ENCODE data around the gene CEP85. TPM values are rescaled to one million over a fixed set of nuclear protein-coding genes. Genes with fewer than 3 reads are reported as not detected.
A peak's percentile ranks its signal among the peaks of the same experiment; 100 is the strongest.

The CEP85 gene
- total RNA-seq, 1 experiment from 2014 or later, result 11.1 TPM

DNA sequence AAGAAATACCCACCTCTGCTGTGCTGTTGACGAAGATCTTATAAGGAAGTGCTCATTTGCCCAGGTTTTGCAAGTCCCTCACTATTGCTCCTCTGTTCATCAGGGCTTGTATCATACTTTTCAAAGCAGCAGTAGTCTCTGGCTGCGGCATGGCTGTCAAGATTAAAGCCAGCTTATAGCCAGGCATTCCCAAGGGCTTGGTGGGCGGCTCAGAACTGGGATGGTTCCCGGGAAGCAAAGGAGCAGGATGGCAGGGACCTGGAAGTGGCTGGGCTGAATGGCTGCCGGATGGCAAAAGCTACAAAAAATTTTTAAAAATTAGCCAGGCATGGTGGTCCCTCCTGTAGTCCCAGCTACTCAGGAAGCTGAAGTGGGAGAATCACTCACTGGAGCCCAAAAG is 29.2 kb downstream of the CEP85 start:
- Mint-ChIP-seq H3K9me3 (ENCODE audit: unreplicated experiment) (no peaks in the 10 kb centered on the region), H3K27me3 (ENCODE audit: insufficient read depth, unreplicated experiment) (no peaks in the 10 kb centered on the region), H3K4me1 (ENCODE audit: insufficient read depth, unreplicated experiment) (no peaks in the 10 kb centered on the region), H3K36me3 (ENCODE audit: insufficient read depth, unreplicated experiment) (peaks cover 80% of the 10 kb centered on the region), H3K27ac (ENCODE audit: low read depth, unreplicated experiment) (no peak overlapping the region), H3K4me3 (ENCODE audit: unreplicated experiment) (no peak overlapping the region)
- intact Hi-C loops (cut with micrococcal nuclease), result no loop called here
- ChIA-PET CTCF (no interaction called here), POLR2A (interaction anchor here (1.0 to 1.5 kb wide), 2 partner anchors 16 to 46 kb away, joined by 4 to 7 read pairs; partner anchors contain the start of gene SH3BGRL3)
- TF ChIP-seq, protein P1, sequence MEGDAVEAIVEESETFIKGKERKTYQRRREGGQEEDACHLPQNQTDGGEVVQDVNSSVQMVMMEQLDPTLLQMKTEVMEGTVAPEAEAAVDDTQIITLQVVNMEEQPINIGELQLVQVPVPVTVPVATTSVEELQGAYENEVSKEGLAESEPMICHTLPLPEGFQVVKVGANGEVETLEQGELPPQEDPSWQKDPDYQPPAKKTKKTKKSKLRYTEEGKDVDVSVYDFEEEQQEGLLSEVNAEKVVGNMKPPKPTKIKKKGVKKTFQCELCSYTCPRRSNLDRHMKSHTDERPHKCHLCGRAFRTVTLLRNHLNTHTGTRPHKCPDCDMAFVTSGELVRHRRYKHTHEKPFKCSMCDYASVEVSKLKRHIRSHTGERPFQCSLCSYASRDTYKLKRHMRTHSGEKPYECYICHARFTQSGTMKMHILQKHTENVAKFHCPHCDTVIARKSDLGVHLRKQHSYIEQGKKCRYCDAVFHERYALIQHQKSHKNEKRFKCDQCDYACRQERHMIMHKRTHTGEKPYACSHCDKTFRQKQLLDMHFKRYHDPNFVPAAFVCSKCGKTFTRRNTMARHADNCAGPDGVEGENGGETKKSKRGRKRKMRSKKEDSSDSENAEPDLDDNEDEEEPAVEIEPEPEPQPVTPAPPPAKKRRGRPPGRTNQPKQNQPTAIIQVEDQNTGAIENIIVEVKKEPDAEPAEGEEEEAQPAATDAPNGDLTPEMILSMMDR (IDR thresholded peaks at IDR 0.05; ENCODE audit: unreplicated experiment), result no peak
- DNase-seq (ENCODE audit: unreplicated experiment), result no peak
- no TSS peak for BruUV-seq (replicated peaks)

DNA sequence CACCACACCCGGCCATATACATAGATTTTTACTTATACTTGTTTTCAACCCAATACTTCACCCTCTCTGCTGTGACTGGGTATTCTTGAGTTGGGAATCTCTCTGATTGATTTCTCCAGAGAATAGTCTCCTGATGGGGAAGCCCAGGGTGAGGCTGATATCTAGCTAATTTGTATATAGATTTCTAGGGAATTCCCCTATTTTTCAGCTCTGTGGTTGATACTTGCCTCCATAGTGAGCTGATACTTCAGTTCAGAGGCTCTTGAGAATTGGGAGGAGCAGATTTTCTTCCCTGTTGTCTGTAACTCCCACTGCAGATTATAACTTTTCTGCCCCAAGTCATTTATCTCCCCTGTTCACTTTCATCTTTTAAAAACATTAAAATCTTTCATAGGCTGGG is 31.4 kb downstream of the CEP85 start:
- peaks cover 10% of the 10 kb centered on the region for H3K9me3 Mint-ChIP-seq (ENCODE audit: unreplicated experiment)
- no peaks in the 10 kb centered on the region for H3K4me1 Mint-ChIP-seq (ENCODE audit: insufficient read depth, unreplicated experiment)
- ChIA-PET POLR2A (interaction anchor here (0.6 to 1.7 kb wide), 2 partner anchors 10 to 745 kb away, joined by 3 to 8 read pairs; no protein-coding TSS in a partner anchor), CTCF (interaction anchor here (0.6 to 1.5 kb wide), 5 partner anchors 10 to 91 kb away, joined by 3 to 8 read pairs (median 4); no protein-coding TSS in a partner anchor)
- peaks cover 78% of the 10 kb centered on the region for H3K36me3 Mint-ChIP-seq (ENCODE audit: insufficient read depth, unreplicated experiment)
- TF ChIP-seq, protein P1 (IDR thresholded peaks at IDR 0.05; ENCODE audit: unreplicated experiment), result no peak
- intact Hi-C loops (cut with micrococcal nuclease), result no loop called here
- BruUV-seq (replicated peaks), result no TSS peak
- H3K27ac Mint-ChIP-seq (ENCODE audit: low read depth, unreplicated experiment), result no peak overlapping the region
- no peaks in the 10 kb centered on the region for H3K27me3 Mint-ChIP-seq (ENCODE audit: insufficient read depth, unreplicated experiment)
- DNase-seq (ENCODE audit: unreplicated experiment), result no peak
- no peak overlapping the region for H3K4me3 Mint-ChIP-seq (ENCODE audit: unreplicated experiment)

DNA sequence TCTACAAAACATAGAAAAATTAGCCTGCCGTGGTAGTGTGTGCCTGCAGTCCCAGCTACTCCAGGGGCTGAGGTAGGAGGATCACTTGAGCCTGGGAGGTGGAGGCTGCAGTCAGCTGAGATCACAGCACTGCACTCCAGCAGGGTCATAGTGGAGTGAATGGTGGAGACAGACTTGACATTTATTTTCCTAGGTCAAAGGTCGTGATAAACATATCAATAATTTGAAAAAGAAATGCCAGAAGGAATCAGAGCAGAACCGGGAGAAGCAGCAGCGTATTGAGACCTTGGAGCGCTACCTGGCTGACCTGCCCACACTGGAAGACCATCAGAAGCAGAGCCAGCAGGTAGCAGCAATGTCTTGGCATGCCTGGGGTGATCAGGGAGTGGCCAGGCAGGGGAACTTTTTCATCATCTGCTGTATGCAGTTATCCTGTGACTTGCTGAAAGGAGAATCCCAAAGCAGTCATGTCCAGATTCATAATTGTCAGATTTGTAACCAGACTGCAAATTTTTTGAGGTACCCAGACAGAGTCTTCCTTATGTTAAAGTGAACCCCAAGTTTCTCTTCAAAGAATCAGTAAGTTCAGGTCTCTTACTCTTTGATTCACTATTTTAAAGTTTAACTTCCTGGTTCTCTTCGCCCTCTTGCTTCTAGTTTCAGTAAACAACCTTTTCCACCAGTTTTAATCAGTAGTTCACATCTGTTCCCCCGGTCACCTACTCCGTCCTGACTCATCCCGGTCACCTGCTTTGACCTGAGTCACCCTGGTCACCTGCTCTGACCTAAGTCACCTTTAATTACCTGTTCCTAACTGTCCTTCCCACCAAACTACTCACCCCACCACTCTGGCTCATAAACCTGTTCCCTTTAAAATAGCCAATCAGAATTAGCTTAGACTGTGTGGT is 34.5 kb downstream of the CEP85 start:
- no peaks in the 10 kb centered on the region for H3K4me1 Mint-ChIP-seq (ENCODE audit: insufficient read depth, unreplicated experiment)
- ChIA-PET POLR2A (no interaction called here), CTCF (interaction anchor here (0.6 to 1.3 kb wide), 2 partner anchors 39 to 53 kb away, joined by 3 to 4 read pairs; no protein-coding TSS in a partner anchor)
- H3K27ac Mint-ChIP-seq (ENCODE audit: low read depth, unreplicated experiment), result peak overlapping the region; percentile 35
- H3K9me3 Mint-ChIP-seq (ENCODE audit: unreplicated experiment), result peaks cover 10% of the 10 kb centered on the region
- H3K4me3 Mint-ChIP-seq (ENCODE audit: unreplicated experiment), result no peak overlapping the region
- TF ChIP-seq, protein P1 (IDR thresholded peaks at IDR 0.05; ENCODE audit: unreplicated experiment), result no peak
- no TSS peak for BruUV-seq (replicated peaks)
- no peaks in the 10 kb centered on the region for H3K27me3 Mint-ChIP-seq (ENCODE audit: insufficient read depth, unreplicated experiment)
- peaks cover 80% of the 10 kb centered on the region for H3K36me3 Mint-ChIP-seq (ENCODE audit: insufficient read depth, unreplicated experiment)
- no peak for DNase-seq (ENCODE audit: unreplicated experiment)
- intact Hi-C loops (cut with micrococcal nuclease), result no loop called here

DNA sequence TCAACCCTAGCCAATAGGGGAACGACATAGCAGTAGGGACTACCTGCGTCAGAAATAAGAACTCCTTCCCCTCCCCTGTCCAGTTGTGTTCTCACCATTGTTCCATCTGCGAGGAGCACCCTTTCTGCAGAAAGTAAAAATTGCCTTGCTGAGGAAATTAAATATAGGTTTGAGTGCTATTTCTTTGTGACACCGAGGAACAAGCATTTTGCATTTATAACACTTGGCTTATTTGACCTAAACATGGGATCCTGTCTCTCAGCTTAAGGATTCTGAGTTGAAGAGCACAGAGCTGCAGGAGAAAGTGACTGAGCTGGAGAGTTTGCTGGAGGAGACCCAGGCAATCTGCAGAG is 35.2 kb downstream of the CEP85 start:
- peaks cover 10% of the 10 kb centered on the region for H3K9me3 Mint-ChIP-seq (ENCODE audit: unreplicated experiment)
- H3K27me3 Mint-ChIP-seq (ENCODE audit: insufficient read depth, unreplicated experiment), result no peaks in the 10 kb centered on the region
- intact Hi-C loops (cut with micrococcal nuclease), result no loop called here
- TF ChIP-seq, protein P1 (IDR thresholded peaks at IDR 0.05; ENCODE audit: unreplicated experiment), result no peak
- no TSS peak for BruUV-seq (replicated peaks)
- CTCF ChIA-PET, result interaction anchor here (0.6 kb wide), 1 partner anchor 39 kb away, joined by 3 read pairs; no protein-coding TSS in a partner anchor
- no peak overlapping the region for H3K4me3 Mint-ChIP-seq (ENCODE audit: unreplicated experiment)
- peak overlapping the region; percentile 35 for H3K27ac Mint-ChIP-seq (ENCODE audit: low read depth, unreplicated experiment)
- DNase-seq (ENCODE audit: unreplicated experiment), result no peak
- H3K36me3 Mint-ChIP-seq (ENCODE audit: insufficient read depth, unreplicated experiment), result peaks cover 77% of the 10 kb centered on the region
- POLR2A ChIA-PET, result no interaction called here
- peaks cover 4% of the 10 kb centered on the region for H3K4me1 Mint-ChIP-seq (ENCODE audit: insufficient read depth, unreplicated experiment)

All from MCF 10A (cell line).